ES-I3 (cell line): ENCODE measurements around the gene GRM8.

Experiments
- H3K36me3 ChIP-seq: 2 replicates; pipeline ENCODE4 v1.6.1; 2013; ENCODE audit warnings: mild to moderate bottlenecking, low read length, control low read depth, moderate library complexity; ENCODE audit not compliant: insufficient read depth
- H3K4me1 ChIP-seq: 2 replicates; pipeline ENCODE4 v1.6.1; 2013; ENCODE audit warnings: mild to moderate bottlenecking, control low read depth, low read length; ENCODE audit not compliant: insufficient read depth
- H3K9ac ChIP-seq: 2 replicates; pipeline ENCODE4 v1.6.1; 2013; ENCODE audit warnings: low read depth, mild to moderate bottlenecking, low read length, moderate library complexity
- H3K9me3 ChIP-seq: 2 replicates; pipeline ENCODE4 v1.6.1; 2013; ENCODE audit warnings: mild to moderate bottlenecking, low read length, moderate library complexity; ENCODE audit not compliant: control insufficient read depth, insufficient read depth

Gene GRM8

GRCh38 chr7:126426652-126427051 lies 826.1 kb downstream of the GRM8 start:
- Histone ChIP-seq H3K4me1 (no peaks in the 10 kb centered on the region), H3K9me3 (no peaks in the 10 kb centered on the region), H3K9ac (no peak overlapping the region), H3K36me3 (no peaks in the 10 kb centered on the region)

DNA sequence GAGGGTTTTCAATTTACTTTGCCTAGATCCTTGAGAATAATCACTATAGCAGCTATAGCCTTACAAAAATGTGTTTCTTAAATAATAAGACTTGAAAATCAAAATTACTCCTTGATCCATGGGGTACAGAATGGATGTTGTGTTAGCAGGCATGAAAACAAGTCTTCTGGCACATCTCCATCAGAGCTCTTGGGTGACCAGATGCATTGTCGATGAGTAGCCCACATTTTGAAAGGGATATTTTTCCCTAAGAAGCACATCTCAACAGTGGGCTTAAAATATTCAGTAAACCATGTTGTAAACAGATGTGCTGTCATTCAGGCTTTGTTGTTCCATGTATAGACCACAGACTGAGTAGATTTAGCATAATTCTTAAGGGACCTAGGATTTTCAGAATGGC lies 827.8 kb downstream of the GRM8 start:
- no peaks in the 10 kb centered on the region for H3K9me3 ChIP-seq
- no peak overlapping the region for H3K9ac ChIP-seq
- H3K36me3 ChIP-seq, result no peaks in the 10 kb centered on the region
- H3K4me1 ChIP-seq, result no peaks in the 10 kb centered on the region

DNA sequence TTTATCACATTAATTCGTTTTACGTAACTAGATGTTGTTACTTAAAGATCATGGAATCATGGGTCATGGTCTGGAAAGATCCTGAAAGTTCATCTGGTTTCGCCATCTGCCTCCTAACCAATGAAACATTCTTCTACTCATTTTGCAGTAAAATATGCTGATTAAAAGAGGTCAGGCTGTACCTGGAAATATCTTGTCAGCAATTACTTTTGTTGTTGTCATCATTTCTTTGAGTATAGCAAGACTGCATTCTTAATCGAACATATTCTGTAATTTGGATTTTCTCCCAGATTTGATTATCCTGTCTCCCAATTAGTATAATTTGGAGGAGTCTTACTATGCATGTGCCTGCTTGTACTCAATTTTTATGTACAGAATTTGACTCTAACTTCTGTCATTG lies 833.7 kb downstream of the GRM8 start:
- Histone ChIP-seq H3K36me3 (no peaks in the 10 kb centered on the region), H3K9ac (no peak overlapping the region), H3K9me3 (no peaks in the 10 kb centered on the region), H3K4me1 (no peaks in the 10 kb centered on the region)

DNA sequence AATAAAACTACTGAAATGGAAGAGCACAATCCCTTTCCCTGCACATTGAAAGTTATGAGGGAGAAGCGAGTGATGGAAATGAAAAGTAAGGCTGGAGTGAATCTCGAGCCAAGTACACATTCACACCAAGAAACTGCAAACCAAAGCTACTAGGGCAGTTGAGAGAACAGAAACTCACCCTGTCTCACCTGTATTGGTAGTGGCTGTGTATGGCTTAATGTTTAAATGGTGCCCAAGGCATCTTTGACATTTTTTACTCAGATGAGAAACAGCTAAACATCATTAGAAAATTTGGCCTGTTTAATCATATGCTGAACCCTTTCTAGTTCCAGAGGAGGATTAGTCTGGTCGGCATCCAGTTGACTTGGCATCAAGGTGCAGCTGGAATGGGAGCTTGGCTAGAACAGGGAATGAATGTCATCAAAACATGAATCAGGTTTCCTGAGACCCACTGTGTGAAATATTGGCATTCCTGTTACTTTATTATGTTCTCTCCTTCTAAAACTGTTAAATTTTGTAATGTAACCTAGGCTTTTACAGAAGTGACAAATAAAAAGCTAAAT lies 840.8 kb downstream of the GRM8 start:
- Histone ChIP-seq H3K9me3 (no peaks in the 10 kb centered on the region), H3K36me3 (no peaks in the 10 kb centered on the region), H3K9ac (no peak overlapping the region), H3K4me1 (peaks cover 5% of the 10 kb centered on the region; the same call in 1 of the 2 replicates)

DNA sequence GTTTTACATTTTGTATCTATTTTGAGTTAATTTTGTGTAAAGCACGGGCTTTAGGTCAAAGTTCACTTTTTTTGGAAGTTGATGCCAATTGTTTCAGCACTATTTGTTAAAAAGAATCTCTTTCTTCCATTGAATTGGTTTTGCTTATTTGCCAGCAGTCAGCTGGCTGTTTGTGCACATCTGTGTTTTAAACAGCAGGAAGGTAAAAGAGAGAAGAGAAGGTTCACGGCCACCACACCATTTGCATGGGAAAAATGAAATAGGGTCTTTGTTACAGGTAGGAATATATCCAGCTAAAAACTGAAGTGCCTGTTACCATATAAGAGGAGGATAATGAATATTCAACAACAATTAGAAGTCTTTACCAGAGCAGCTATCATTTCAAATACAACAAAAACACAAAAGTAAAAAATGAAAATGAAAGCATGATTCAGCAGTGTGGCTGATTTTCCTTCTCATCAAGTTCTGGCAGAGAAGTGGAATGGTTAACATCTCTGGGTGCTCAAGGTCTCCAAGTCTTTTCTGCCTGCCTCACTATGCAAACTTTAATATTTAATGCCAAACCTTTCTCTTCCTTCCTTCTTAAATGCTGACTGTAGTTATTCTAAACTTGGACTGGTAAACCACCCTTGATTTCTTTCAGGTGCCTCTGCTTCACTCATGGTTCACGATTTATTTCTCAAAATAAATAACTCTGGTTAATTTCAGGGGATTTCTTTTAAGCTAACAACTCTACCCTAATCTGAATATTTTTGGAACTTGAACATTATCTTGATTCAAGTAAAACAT lies 841.5 kb downstream of the GRM8 start:
- Histone ChIP-seq H3K4me1 (peaks cover 5% of the 10 kb centered on the region; the same call in 1 of the 2 replicates), H3K9me3 (no peaks in the 10 kb centered on the region), H3K9ac (no peak overlapping the region), H3K36me3 (no peaks in the 10 kb centered on the region)

GRCh38 chr7:126403040-126403439 lies 849.7 kb downstream of the GRM8 start:
- no peaks in the 10 kb centered on the region for H3K9me3 ChIP-seq
- no peak overlapping the region for H3K9ac ChIP-seq
- H3K36me3 ChIP-seq, result no peaks in the 10 kb centered on the region
- H3K4me1 ChIP-seq, result no peaks in the 10 kb centered on the region

DNA sequence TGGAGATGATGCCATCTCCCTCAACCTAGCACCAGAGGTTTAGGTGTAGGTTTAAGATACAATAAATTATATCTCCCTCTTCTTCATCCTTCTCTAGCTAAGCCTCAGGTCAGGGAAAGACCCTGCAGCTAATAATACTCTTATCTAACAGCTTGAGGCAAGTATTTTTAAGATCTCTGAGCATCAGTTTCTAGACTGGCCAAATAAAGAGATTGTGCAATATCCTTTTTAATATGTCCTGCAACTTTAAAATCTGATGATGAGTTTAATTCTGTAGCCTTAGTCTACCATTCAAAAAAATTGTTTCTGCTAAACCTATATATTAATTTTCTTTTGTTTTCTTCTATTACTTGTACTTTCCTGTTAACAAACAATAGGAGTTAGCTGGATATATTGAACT lies 850.8 kb downstream of the GRM8 start:
- H3K9me3 ChIP-seq, result no peaks in the 10 kb centered on the region
- no peak overlapping the region for H3K9ac ChIP-seq
- H3K36me3 ChIP-seq, result no peaks in the 10 kb centered on the region

GRCh38 chr7:126398851-126399529 lies 853.8 kb downstream of the GRM8 start:
- no peaks in the 10 kb centered on the region for H3K4me1 ChIP-seq
- no peaks in the 10 kb centered on the region for H3K36me3 ChIP-seq
- H3K9me3 ChIP-seq, result no peaks in the 10 kb centered on the region
- H3K9ac ChIP-seq, result no peak overlapping the region

More for the DNA sequence above, 850.8 kb downstream of the GRM8 start:
- no peaks in the 10 kb centered on the region for H3K4me1 ChIP-seq

GRCh38 chr7:126398285-126398684 lies 854.5 kb downstream of the GRM8 start:
- Histone ChIP-seq H3K4me1 (no peaks in the 10 kb centered on the region), H3K9me3 (no peaks in the 10 kb centered on the region), H3K36me3 (no peaks in the 10 kb centered on the region), H3K9ac (no peak overlapping the region)

DNA sequence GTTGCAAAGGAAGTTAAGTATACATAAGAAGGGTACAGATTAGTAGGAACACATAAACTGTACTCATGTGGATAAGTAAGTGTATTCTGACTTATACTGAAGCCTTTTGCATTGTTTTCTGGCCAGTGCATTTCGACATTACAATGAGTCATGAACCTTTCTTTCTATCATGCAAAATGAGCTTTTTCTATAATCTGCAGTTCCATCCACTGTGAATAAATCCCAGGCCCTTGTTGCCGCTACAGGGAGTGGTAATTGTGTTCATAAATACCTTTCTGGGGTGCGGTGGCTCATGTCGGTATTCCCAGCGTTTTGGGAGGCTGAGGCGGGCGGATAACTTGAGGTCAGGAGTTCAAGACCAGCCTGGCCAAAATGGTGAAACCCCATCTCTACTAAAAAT lies 858.3 kb downstream of the GRM8 start:
- no peak overlapping the region for H3K9ac ChIP-seq
- H3K4me1 ChIP-seq, result no peaks in the 10 kb centered on the region
- no peaks in the 10 kb centered on the region for H3K9me3 ChIP-seq
- H3K36me3 ChIP-seq, result no peaks in the 10 kb centered on the region
